Embryonic facial prominence (tissue), 1 donor: Measurements from ENCODE around the gene UGT2A1.
"Not testable (repeated sequence)": the region's sequence is repeated elsewhere in the genome, so short reads cannot be mapped to it uniquely, and the experiment has no call there.

Source experiments
- DNase-seq: peaks from one replicate; pipeline ENCODE4 v3.0.0-alpha.2; 2016; ENCODE audit errors: extremely low spot score

UGT2A1 gene

DNA sequence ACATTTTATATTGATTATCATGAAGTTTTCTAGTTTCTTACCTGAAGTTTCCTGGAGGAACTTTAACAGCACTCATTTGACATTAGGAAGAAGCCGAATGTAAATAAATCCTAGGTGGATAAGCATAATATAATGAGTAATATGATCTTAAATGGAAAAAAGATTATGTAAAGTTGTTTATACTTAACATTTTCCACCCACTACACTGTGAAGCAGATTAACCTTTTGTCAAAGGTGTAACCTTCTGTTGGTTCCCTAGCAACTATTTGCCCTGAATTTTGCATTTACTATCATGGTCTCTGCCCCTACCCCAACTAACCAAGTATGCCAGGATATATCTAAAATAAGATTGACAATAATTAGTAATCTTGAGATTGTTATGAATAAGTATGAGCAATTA lies at the start of gene UGT2A1:
TSS of gene UGT2A1 (minus strand) at position 101 of the 400 bp plus-strand sequence. CDS start 5,603 bp downstream, outside the sequence.
- no peak for DNase-seq

DNA sequence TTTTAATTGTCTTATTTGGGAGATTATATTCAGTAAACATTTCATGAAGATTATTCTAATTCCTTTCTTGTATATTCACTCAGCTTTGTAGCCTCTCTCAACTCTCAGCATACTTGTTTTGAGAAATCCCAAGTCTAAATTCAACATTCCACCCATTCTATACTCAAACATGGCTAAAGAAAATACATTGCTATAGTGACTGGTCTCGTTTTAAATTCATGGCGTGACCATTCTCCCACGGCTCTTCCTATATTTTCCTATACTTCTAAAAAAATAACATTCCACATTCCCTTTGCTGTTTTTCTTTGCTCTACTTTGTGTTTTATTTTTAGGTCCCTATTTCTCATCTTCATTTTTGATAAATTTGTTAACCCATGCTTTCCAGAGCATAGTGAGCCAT lies 49.2 kb upstream of the UGT2A1 start:
- no peak for DNase-seq

DNA sequence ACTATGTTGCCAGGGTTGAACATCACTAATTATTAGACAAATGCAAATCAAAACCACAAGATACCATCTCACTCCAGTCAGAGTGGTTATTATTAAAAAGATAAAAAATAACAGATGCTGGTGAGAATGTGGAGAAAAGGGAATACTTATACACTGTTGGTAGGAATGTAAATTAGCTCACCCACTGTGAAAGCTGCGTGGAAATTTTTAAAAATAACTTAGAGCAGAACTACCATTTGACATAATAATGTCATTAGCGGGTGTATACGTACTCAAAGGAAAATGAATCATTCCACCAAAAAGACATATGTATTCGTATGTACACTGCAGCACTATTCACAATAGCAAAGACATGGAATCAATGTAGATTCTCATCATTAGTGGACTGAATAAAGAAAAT lies 48.6 kb upstream of the UGT2A1 start:
- no peak for DNase-seq

DNA sequence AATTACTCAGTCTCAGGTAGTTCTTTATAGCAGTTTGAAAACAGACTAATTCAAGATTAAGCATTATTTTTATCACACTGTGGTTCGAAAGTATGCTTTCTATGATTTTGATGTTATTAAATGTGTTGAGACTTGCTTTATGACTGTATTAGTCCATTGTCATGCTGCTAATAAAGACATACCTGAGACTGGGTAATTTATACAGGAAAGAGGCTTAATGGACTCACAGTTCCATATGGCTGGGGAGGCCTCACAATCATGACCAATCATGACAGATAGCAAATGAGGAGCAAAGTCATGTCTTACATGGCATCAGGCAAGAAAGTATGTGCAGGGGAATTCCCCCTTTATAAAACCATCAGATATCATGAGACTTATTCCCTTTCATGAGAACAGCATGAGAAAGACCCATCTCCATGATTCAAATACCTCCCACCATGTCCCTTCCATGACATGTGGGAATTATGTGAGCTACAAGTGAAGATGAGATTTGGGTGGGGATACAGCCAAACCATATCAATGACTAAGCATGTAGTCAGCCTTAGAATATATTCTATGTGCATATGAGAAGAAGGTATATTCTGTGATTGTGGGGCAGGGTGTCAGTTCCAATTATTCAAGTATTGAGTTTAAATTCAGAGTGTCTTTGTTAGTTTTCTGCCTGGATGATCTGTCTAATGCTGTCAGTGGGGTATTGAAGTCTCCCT lies 44.6 kb upstream of the UGT2A1 start:
- DNase-seq, result no peak

DNA sequence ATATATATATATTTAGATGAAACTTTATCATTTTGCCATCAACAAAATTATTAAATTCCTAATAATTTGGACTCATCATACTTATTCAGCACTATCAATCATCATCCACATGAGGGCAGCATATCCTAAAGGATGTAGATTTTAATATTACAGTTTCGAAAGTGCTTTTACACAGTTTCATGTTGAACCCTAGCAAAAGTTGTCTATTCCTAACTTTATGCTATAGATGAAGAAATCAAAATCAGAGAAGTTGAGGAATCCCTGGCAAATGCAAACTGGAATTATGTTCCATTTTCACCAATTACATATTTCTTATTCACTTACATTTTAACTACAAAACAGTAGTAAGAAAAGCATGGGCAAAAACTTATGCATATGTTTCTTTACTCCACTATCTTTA lies 36.6 kb upstream of the UGT2A1 start:
- peak; percentile 33 for DNase-seq

DNA sequence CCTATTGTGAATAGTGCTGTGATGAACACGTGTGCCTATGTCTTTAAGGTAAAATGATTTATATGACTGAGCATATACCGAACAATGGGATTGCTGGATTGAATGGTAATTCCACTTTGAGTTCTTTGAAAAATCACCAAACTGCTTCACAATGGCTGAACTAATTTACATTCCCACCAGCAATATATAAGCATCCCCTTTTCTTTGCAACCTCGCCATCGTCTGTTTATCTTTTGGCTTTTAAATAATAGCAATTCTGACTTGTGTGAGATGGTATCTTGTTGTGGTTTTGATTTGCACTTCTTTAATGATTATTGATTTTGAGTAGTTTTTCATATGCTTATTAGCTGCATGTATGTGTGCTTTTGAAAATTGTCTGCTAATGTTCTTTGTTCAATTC lies 31.8 kb upstream of the UGT2A1 start:
- DNase-seq, result no peak

DNA sequence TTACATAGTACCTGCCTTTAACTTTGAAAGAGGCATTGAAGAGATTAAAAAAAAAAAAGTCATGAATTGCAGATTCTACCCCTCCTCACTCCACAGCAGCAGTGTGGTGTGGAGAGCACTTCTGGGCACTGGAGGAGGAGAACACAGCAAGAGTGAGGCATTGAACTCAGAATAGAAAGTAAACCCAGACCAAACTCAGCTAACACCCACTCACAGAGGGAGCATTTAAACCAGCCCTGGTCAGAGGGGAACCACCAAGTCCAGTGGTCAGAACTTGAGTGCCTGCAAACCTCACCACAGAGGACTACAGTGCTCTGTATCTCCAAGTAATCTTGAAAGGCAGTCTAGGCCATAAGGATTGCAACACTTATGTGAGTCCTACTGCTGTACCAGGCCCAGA lies 15.6 kb upstream of the UGT2A1 start:
- DNase-seq, result no peak

DNA sequence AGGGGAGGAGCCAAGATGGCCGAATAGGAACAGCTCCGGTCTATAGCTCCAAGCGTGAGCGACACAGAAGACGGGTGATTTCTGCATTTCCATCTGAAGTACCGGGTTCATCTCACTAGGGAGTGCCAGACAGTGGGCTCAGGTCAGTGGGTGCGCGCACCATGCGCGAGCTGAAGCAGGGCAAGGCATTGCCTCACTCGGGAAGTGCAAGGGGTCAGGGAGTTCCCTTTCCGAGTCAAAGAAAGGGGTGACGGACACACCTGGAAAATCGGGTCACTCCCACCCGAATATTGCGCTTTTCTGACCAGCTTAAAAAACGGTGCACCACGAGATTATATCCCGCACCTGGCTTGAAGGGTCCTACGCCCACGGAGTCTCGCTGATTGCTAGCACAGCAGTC lies 11.0 kb upstream of the UGT2A1 start:
- not testable (repeated sequence) for DNase-seq

DNA sequence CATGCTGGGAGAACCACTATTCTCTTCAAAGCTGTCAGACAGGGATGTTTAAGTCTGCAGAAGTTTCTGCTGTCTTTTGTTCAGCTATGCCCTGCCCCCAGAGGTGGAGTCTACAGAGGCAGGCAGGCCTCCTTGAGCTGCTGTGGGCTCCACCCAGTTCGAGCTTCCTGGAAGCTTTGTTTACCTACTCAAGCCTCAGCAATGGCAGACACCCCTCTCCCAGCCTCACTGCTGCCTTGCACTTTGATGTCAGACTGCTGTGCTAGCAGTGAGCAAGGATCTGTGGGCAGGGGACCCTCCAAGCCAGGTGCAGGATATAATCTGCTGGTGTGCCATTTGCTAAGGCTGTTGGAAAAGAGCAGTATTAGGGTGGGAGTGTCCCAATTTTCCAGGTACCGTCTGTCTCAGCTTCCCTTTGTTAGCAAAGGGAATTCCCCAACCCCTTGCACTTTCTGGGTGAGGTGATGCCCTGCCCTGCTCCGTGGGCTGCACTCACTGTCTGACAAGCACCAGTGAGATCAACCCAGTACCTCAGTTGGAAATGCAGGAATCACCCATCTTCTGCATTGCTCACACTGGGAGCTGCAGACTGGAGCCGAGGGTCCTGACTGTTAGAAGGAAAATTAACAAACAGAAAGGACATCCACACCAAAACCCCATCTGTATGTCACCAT lies 8.2 kb upstream of the UGT2A1 start:
- not testable (repeated sequence) for DNase-seq

DNA sequence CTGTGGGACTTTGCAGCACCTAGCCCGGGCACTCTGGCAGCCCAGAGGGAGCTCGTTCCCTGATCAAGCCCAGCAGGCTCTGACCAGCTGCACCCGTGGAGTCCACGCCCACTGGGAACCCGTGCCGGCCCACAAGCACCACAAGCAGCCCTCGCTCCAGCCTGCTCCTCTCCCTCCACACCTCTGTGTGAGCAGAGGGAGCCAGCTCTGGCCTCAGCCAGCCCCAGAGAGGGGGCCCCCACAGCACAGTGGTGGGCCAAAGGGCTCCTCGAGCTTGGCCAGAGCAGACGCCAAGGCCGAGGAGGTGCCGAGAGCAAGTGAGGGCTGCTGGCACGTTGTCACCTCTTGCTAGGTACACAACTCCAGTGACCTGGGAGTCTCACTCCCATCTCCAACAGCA lies 5.1 kb upstream of the UGT2A1 start:
- DNase-seq, result no peak

DNA sequence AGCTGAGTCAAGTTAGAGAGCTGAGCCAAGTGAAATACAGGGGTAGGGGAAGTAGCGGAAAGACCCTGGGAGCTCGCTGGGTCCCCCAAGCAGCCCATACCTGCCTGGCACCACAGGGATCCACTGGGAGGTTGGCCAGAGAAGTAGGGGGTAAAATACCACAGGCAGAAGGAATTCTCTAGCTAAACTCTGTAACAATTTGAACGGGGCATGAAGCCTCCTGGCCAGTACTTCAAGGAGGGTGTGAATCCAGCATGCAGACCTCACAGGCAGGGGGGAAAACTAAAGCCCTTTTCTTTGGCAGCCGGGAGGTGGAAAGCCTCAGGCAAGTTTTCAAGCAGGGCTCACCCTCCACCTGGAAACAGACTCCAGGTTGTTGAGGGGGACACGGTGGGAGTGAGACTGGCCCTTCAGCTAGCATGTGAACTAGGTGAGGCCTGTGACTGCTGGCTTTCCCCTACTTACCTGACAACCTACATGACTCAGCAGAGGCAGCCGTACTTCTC lies 3.7 kb upstream of the UGT2A1 start:
- no peak for DNase-seq

DNA sequence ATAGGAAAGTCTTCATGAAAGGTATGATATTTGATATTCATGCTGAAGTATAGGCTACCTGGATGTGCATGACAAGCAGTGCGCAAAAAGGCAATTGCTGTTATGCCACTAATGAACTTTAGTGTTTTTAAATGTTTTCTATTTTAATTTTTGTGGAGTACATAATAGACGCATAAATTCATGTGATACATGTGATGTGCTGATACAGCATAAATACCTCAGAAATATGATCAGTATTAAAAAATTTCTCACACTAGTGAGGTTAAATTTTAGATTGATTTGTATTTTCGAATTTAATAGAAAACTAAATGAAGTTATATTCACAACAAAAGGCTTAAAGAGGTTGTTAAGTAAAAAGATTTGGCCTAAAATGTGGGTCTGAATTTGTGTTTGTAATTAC lies 2.2 kb downstream of the UGT2A1 start:
- no peak for DNase-seq

DNA sequence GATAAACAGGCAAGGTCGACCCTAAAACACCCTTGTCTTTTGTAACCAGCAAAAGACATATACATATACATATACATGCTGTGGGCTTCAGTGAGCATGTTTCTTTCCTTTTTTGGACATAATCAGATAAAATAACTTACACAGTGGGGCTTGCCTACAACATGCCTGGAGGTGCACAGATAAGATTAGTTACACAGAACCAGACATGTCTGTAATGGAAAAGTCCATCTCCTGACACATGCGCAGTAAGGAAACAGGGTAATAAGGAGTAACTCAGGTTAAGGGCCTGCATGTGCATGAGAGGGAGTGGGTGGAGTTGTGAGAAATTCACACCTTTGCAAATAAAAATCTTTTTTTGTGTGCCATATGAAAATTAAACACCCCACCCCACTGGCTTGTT lies 3.4 kb downstream of the UGT2A1 start:
- no peak for DNase-seq

DNA sequence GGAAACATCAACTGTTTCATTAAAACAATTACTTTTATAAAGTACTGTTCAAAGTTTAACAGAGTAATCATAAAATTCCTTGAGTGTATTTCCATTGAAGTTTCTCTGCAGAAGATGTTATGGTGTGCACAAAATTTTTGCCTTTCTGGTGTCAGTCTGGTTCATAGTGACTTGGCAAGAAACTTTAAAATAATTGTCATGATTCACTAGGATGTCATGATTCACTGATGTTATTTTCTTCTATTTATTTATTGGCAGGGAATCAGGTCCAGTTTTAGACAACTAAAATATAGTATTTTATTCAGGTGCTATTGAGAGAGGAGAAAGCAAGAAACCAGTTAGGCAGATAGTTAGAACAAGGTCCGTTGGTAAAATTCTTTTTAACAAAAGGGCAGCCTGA lies 3.8 kb downstream of the UGT2A1 start:
- DNase-seq, result no peak

DNA sequence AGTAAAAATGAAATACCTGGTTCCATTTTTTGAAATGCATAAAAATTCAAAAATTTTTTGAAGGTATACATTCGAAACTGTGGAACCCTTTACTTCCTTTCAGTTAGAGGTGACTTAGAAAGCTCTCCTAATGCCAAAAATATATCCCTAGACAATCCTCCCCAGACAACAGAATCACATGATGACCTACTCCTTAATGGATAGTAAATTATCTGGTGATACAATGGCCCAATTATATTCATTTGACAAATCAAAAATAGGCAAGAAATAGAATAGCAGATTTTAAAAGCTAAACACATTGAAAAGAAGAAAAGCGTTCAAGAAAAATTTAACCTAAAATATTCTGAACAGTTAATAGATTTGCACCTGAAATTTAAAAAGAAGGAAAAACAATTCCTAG lies 10.1 kb downstream of the UGT2A1 start:
- no peak for DNase-seq

DNA sequence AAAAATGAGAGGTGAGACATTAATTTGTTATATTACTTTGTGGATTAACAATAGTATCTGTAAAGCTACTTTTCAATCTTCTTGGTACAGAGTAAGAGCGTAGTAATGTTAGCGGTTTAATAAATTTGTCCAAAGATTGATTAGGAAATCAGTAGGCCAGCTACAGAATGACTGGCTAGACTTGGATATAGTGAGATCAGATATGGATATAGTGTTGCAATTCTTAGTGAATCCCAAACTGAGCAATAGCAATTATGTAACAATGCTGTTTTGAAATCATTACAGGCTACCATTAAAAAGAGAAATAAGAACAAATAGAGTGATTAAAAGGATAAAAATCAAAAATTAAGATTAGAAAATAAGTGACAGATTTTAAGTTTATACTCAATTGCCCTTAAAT lies 12.8 kb downstream of the UGT2A1 start:
- DNase-seq, result no peak

DNA sequence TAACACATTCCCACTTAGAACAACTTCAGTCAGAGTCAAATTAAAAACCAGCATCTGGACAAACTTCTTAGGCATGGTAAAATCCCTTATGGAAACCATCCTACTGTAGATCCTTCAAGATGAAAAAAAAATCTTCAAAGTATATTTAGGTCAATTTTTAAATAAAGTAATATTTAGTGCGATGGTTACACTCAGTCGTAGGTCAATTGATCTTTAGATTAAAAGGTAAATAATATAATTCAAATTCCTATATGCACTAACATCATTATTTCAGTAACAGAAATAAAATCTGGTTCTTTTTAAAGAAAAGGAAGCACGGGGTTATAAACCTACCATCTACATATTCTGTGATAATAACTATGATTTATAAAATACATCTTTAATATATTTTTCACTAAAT lies 13.5 kb downstream of the UGT2A1 start, which contains the start of gene UGT2A2:
TSS of gene UGT2A2 (minus strand) at position 101 of the 400 bp plus-strand sequence. CDS start at position 99, 2 bp downstream.
- no peak for DNase-seq

DNA sequence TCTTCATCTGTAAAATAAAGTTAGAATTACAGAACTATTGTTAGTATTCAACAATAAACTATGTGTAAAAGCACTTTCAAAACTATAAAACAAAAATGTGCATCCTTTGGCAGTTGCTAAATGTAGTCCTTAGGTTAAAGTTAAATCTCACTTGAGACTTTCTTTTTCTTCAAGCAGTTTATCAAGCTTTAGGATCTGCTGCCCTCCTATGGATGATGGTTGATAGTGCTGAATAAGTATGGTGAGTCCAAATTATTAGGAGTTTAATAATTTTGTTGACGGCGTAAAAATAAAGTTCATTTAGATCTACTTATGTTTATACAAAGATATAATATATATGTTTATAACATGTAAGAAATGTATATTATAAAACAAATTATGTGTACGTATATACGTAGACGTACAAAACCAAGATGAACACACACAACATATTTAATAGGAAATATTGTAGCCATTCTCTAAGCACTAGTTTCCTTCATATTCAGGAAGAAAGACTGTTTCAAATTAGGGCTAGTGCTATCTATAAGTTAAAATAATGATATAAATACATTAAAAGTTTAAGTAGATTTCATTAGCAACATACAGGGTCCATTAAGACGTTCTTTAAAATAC lies 35.9 kb downstream of the UGT2A1 start:
- peak; percentile 16 for DNase-seq

DNA sequence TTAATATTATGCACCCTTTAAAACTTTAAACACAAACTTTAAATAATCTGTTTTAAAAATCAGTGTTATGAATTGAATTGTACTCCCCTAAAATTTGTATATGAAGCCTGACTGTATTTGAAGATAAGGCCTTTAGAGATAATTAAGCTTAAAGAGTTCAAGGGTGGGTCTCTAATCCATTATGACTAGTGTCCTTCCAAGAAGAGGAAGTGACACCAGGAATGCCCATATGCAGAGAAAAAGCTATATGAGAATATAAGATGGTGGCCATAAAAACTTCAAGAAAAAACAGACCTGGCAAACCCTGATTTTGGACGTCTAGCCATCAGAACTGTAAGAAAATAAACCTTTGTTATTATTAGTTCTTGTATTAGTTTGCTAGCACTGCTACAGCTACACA lies 42.6 kb downstream of the UGT2A1 start:
- no peak for DNase-seq

DNA sequence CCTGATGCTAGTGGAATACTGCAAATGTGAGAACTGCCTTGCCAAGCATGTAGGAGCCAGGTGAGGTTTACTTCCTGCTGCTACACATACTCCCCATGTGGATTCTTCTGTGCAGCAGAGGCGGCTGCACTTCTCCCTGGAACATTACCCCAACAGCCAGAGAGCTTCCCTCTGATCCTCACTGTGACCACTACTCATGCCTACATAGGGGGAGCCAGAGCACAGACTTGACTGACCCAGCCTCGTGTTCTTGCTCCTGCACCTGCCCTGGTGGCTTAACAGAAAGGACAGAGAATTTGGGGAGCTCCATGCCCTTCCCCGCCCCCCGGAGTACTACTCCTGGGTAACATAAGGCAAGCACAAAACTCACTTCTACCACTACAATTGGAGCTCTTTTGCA lies 52.0 kb downstream of the UGT2A1 start:
- DNase-seq, result no peak

DNA sequence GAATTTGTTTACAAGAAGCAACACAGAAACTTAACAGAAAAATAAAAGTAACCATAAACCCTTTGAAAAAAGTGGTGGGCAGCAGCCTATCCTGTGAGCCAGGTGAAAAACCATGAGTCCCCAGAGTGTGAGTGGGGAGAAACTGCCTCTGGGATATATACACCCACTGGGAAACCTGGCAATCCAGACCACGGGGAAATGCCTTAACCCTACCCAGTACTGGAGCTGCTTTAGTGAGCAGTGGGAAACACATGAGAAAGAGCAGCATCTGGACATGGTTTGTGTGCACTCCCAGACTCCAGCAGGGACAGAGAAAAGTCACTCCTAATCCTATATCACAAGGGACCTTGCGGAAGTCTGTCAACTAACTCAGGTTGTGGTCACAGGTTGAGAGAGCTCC lies 53.0 kb downstream of the UGT2A1 start:
- DNase-seq, result no peak

DNA sequence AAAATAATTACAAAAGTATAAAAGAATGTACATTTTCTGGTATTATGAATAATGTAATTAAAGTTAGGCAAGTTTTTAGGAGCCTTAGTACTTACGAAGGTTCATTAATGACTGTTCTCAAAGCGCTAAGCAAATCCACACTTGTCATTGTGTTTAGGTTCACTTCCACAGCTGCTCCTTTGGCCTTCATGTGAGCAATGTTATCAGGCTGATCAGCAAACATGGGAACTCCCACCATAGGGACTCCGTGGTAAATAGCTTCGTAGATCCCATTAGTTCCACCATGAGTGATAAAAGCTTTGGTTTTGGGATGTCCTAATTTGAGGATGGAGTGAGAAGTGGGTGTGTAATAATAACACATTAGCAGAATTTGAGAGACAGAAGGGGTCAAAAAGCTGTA lies 58.7 kb downstream of the UGT2A1 start:
- no peak for DNase-seq

DNA sequence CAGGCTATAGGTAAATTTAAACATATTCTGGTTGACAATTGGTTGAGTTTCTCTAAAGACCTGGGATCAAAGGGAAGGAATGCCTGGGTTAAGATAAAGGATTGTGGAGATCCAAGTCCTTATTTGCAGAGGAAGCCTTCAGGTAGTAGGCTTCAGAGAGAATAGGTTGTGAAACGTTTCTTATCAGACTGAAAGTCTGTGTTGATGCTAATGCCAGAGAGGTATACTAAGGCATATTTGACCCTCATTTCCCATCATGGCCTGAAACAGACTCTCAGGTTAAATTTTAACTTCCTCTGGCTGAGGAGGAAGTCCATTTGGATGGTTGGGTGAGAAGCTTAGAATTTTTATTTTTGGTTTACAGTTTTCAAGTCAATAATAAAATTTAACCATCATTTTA lies 61.7 kb downstream of the UGT2A1 start:
- no peak for DNase-seq
